ENCODE results near the gene RUSC2.

DNA sequence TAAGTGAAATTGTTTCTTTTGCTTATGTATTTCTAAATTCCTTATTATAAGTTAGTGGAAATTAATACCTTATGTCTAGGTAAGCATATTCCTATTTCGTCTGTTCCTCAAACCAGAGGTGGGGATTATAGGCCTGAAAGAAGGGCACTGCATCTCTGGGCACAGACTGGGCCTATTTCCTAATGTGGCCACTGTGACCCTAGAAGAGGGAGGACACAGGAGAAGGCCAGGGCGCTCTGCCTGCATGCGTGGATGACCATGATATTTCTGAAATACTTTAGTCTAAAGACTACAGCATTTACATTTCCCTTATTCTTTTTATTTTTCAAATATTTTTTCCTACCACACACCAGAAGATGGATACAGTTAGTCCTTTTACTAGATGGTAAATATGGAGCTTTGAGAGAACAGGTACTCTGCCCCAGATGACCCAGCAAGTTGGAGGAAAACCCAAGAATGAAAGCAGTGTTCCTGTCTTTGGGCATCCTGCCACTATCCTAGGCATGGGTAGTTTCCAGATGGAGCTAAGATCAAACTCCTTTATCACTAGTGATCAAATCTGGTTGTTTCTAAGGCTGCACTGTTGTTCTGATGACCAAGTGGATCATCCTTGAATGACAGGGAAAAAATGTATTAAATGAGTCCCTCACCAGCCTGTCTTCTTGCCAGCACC lies 27.8 kb downstream of the RUSC2 start:
- TF ChIP-seq, protein P1, sequence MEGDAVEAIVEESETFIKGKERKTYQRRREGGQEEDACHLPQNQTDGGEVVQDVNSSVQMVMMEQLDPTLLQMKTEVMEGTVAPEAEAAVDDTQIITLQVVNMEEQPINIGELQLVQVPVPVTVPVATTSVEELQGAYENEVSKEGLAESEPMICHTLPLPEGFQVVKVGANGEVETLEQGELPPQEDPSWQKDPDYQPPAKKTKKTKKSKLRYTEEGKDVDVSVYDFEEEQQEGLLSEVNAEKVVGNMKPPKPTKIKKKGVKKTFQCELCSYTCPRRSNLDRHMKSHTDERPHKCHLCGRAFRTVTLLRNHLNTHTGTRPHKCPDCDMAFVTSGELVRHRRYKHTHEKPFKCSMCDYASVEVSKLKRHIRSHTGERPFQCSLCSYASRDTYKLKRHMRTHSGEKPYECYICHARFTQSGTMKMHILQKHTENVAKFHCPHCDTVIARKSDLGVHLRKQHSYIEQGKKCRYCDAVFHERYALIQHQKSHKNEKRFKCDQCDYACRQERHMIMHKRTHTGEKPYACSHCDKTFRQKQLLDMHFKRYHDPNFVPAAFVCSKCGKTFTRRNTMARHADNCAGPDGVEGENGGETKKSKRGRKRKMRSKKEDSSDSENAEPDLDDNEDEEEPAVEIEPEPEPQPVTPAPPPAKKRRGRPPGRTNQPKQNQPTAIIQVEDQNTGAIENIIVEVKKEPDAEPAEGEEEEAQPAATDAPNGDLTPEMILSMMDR (conservative IDR thresholded peaks at IDR 0.05; ENCODE audit: low read length), result no peak
- TF ChIP-seq EZH2phosphoT487 (IDR thresholded peaks at IDR 0.05; ENCODE audit: borderline replicate concordance, low read depth, low read length), result no peak

Data from OCI-LY7 (cell line).